K562 (cell line): ENCODE data around the gene ARNT2. TPM values are rescaled to one million over a fixed set of nuclear protein-coding genes. Genes with fewer than 3 reads are reported as not detected.

Experiments used
- ATAC-seq: fragments of 200-7000 bp; cut with Tn5 transposase; 3 replicates; pipeline ENCODE4 v1.9.1; 2020; ENCODE audit warnings: moderate library complexity
- BruUV-seq: library from RNA; stranded (reverse); fragments of 400-500 nt; replicated peaks from 2 replicates; lab custom pipeline; 2021; lab: Mats Ljungman, UMichigan
- CTCF ChIA-PET: fragments of 300-600 bp; formaldehyde crosslinking; extraction: SDS; loops from one replicate; lab custom pipeline; 2021; ENCODE audit warnings: low intra/inter-chr PET ratio; lab: Yijun Ruan, JAX
- POLR2A ChIA-PET: fragments of 300-600, 350-650 bp; sonication (Branson Sonifier 250); formaldehyde crosslinking; extraction: SDS; loops from one replicate; lab custom pipeline; 2021; ENCODE audit warnings: antibody characterized with exemption, inconsistent platforms; lab: Yijun Ruan, JAX
- DNase-seq, 4 experiments: peaks; one replicate each; pipeline versions ENCODE4 v3.0.0 to v3.0.0-alpha.2; 2011 to 2018; ENCODE audit warnings: low spot score in 3 of 4, mixed read lengths in 3 of 4; ENCODE audit errors: extremely low read depth in 1 of 4
- FAIRE-seq: peaks from 2 replicates; lab custom pipeline; 2011; peaks lifted over from hg19 to GRCh38; lab: Jason Lieb, UNC
- H2AFZ ChIP-seq: 2 replicates; pipeline ENCODE4 v1.6.0; 2011; ENCODE audit warnings: low read depth, low read length, control low read depth, inconsistent platforms
- H3K27ac ChIP-seq: fragments of 200-600 bp; 3 replicates; pipeline ENCODE4 v1.8.0; 2011; ENCODE audit warnings: low read depth, mild to moderate bottlenecking, control low read depth, inconsistent platforms, low read length, moderate library complexity, mixed read lengths; ENCODE audit errors: extremely low read depth
- H3K27me3 ChIP-seq, 2 experiments: fragments of 300-600 bp in 1 of 2; 2 replicates in 1 of 2; 3 replicates in 1 of 2; pipeline versions ENCODE4 v1.6.0 to v1.8.0; 2011; ENCODE audit warnings: inconsistent platforms in 2 of 2, low read length in 2 of 2, mild to moderate bottlenecking in 1 of 2, mixed read lengths in 1 of 2, moderate library complexity in 1 of 2; ENCODE audit not compliant: control insufficient read depth in 2 of 2, insufficient read depth in 2 of 2
- H3K36me3 ChIP-seq: fragments of 300-600 bp; 3 replicates; pipeline ENCODE4 v1.8.0; 2011; ENCODE audit warnings: mild to moderate bottlenecking, low read length, inconsistent platforms; ENCODE audit not compliant: control insufficient read depth, insufficient read depth
- H3K4me1 ChIP-seq, 2 experiments: fragments of 200-600 bp in 1 of 2; replicated peaks in 1 of 2; 2 replicates in 1 of 2; 3 replicates in 1 of 2; pipeline versions ENCODE4 v1.5.1 to v1.8.0; 2011; ENCODE audit warnings: inconsistent platforms in 2 of 2, low read length in 2 of 2, mild to moderate bottlenecking in 1 of 2, mixed read lengths in 1 of 2, moderate library complexity in 1 of 2; ENCODE audit not compliant: control insufficient read depth in 2 of 2, insufficient read depth in 2 of 2
- H3K4me2 ChIP-seq: 2 replicates; pipeline ENCODE4 v1.6.1; 2011; ENCODE audit warnings: low read length, control low read depth, inconsistent platforms, mixed read lengths; ENCODE audit not compliant: insufficient read depth
- H3K4me3 ChIP-seq: fragments of 200-600 bp; sonication (generic), shearing (Covaris generic); 2 replicates; pipeline ENCODE4 v1.5.1; 2016; ENCODE audit warnings: control low read depth, inconsistent platforms
- H3K79me2 ChIP-seq: fragments of 200-600 bp; 3 replicates; pipeline ENCODE4 v1.8.0; 2011; ENCODE audit warnings: low read length, inconsistent platforms; ENCODE audit not compliant: control insufficient read depth, insufficient read depth
- H3K9ac ChIP-seq, 2 experiments: 2 replicates each; pipeline versions ENCODE4 v1.6.0 to v1.6.1; 2011; ENCODE audit warnings: low read depth in 2 of 2, low read length in 2 of 2, control low read depth in 1 of 2, inconsistent platforms in 1 of 2, mild to moderate bottlenecking in 1 of 2, mixed read lengths in 1 of 2; ENCODE audit not compliant: insufficient read depth in 1 of 2
- H3K9me1 ChIP-seq: one replicate; pipeline ENCODE4 v1.6.0; 2011; ENCODE audit warnings: inconsistent platforms, mild to moderate bottlenecking, low read length, moderate library complexity; ENCODE audit not compliant: control insufficient read depth, insufficient read depth
- H3K9me3 ChIP-seq: replicated peaks from 2 replicates; pipeline ENCODE4 v1.5.1; 2011; ENCODE audit warnings: low read depth, low read length, inconsistent platforms; ENCODE audit not compliant: control insufficient read depth, insufficient read depth
- H4K20me1 ChIP-seq: replicated peaks from 2 replicates; pipeline ENCODE4 v1.6.1; 2011; ENCODE audit warnings: low read length, inconsistent platforms, mixed read lengths; ENCODE audit not compliant: control insufficient read depth, insufficient read depth
- HSF4 ChIP-seq: fragments of 250-450 bp; sonication (Bioruptor Pico); IDR thresholded peaks from 2 replicates; pipeline ENCODE4 v2.1.2; 2022; ENCODE audit warnings: mild to moderate bottlenecking, moderate library complexity, borderline replicate concordance
- NONO ChIP-seq, 2 experiments: fragments of 200-400 bp in 1 of 2; fragments of 450-650 bp in 1 of 2; formaldehyde crosslinking in 1 of 2; IDR thresholded peaks; 2 replicates each; pipeline ENCODE4 v1.6.1; 2017; ENCODE audit warnings: low read depth in 2 of 2, mild to moderate bottlenecking in 2 of 2, moderate library complexity in 2 of 2, low read length in 1 of 2
- ZNF134 ChIP-seq: fragments of 250-450 bp; sonication (Bioruptor Pico); conservative IDR thresholded peaks from 2 replicates; pipeline ENCODE4 v1.4.0; 2020
- WGBS: fragments of 100-300 bp; shearing (Covaris generic); methylation state at CpG from one replicate; pipeline ENCODE4 v1.1.6; 2016; ENCODE audit warnings: low coverage, mixed read lengths; ENCODE audit not compliant: insufficient coverage; ENCODE audit errors: missing lambda C conversion rate; 5-methylcytosine and 5-hydroxymethylcytosine counted together
- in situ Hi-C: fragments of 300-500 bp; cut with MboI; formaldehyde crosslinking; loops from 4 replicates; pipeline ENCODE4 v1.15.0; 2018; ENCODE audit warnings: inconsistent platforms, mixed read lengths
- intact Hi-C: fragments of 100-400 bp; cut with micrococcal nuclease; formaldehyde crosslinking; loops from 2 replicates; pipeline ENCODE4 v1.14.2; 2022
- polyA plus RNA-seq, 8 experiments: library from polyadenylated mRNA; depleted of rRNA in 4 of 8; stranded (reverse) in 5 of 8; unstranded in 3 of 8; fragments of >200 nt; fragmentation: Nextera tagmentation in 2 of 8; fragmentation: Illumina TruSeq in 1 of 8; extraction: Ambion mirVana in 2 of 8; extraction: Trizol in 1 of 8; gene quantifications; 2 replicates each; pipeline versions ENCODE4 v1.2.1 to v1.2.3, GENCODE V29; 2011 to 2014; ENCODE audit warnings: inconsistent platforms in 1 of 8, missing spikeins in 1 of 8
- total RNA-seq, 7 experiments: library from RNA; depleted of rRNA in 6 of 7; stranded (reverse); fragments of >200 nt in 6 of 7; fragmentation: Illumina TruSeq in 2 of 7; extraction: Trizol in 2 of 7; gene quantifications; 2 replicates each; pipeline versions ENCODE4 v1.2.1 to v1.2.3, GENCODE V29; 2011 to 2021; ENCODE audit warnings: low replicate concordance in 1 of 7
- TF ChIP-seq, protein P1 (sequence below): fragments of 250-450 bp; sonication (Bioruptor Pico); IDR thresholded peaks from 2 replicates; pipeline ENCODE4 v1.4.0; 2020; ENCODE audit warnings: mild to moderate bottlenecking, moderate library complexity

ARNT2 gene
- total and polyA plus RNA-seq, 9 of the 15 experiments (the other 6 are each of a cell fraction or from before 2014, with no cell fraction given), result 0.01 TPM; not detected in 8

DNA sequence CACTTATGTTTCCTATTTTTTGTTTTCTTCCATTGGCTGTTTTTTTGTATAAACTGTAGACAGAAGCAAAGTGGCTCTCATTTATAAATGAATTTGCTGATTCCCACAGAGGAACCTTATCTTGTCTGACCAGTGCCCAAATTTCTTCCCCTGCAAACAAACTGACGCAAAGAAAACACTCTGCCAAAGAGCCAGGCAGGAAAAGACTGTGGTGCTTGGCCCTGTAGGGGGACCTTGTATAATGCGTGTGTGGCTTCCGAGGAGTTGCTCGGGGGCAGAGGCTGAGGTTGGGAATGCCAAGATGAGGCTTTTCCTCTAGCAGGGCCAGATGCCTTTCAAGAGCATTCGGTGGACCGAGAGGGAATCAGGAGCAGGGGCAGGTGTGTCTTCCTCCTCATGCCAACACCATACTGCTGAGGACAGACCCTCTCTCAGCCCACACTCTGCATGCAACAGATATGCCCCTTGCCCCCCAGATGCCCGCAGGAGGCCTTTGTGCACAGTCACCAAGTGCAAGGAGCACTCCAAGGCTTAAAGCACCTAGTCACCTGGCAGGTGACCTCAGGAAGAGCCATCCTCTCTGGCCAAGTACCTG lies 186.7 kb downstream of the ARNT2 start (continued):
- TF ChIP-seq ZNF134 (CRISPR knock-in tag), result no peak
- TF ChIP-seq, all 486 proteins: peak for 0

DNA sequence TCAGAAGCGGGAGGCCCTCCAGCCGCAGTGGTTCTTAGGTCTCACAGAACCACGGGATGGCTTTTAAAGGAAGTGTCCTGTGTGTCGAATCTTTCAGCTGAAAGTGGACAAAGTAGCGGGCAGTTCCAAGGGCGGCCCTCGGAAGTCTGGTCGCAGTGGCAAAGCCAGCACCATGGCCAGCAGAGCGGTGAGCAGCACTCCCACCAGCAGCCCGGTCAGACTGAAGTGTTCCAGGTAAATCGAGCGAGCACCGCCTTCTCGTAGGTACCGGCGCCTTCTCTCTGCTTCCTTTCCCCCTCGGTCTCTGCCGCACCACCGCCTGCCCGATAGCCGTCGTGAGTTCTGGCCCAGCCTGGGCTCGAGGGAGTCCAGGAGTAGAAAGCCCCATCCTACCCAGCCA lies 187.3 kb downstream of the ARNT2 start:
- CTCF ChIA-PET, result no interaction called here
- H3K36me3 ChIP-seq, result no peaks in the 10 kb centered on the region
- FAIRE-seq (no peak), DNase-seq (no peak), ATAC-seq (no peak)
- POLR2A ChIA-PET, result no interaction called here
- no peak overlapping the region for H3K4me2 ChIP-seq
- intact Hi-C loops, result no loop called here
- H3K9me1 ChIP-seq, result no peaks in the 10 kb centered on the region
- H3K4me1 ChIP-seq, result no peaks in the 10 kb centered on the region
- no TSS peak for BruUV-seq
- H3K27me3 ChIP-seq, result peaks cover 5 to 45% of the 10 kb centered on the region in 2 experiments; a peak in 3 of 5 replicates
- WGBS, result under 1% methylated on average over 22 of the region's 23 CpGs
- H3K79me2 ChIP-seq, result no peaks in the 10 kb centered on the region
- no peak overlapping the region for H3K27ac ChIP-seq
- in situ Hi-C loops, result no loop called here
- no peaks in the 10 kb centered on the region; the same call in 1 of the 2 replicates for H4K20me1 ChIP-seq
- TF ChIP-seq HSF4 (no peak), NONO (IDR thresholded peaks at IDR 0.05; ENCODE audit: low read depth in 2 of 2, low read length in 1 of 2) (no peak)
- TF ChIP-seq, protein P1, sequence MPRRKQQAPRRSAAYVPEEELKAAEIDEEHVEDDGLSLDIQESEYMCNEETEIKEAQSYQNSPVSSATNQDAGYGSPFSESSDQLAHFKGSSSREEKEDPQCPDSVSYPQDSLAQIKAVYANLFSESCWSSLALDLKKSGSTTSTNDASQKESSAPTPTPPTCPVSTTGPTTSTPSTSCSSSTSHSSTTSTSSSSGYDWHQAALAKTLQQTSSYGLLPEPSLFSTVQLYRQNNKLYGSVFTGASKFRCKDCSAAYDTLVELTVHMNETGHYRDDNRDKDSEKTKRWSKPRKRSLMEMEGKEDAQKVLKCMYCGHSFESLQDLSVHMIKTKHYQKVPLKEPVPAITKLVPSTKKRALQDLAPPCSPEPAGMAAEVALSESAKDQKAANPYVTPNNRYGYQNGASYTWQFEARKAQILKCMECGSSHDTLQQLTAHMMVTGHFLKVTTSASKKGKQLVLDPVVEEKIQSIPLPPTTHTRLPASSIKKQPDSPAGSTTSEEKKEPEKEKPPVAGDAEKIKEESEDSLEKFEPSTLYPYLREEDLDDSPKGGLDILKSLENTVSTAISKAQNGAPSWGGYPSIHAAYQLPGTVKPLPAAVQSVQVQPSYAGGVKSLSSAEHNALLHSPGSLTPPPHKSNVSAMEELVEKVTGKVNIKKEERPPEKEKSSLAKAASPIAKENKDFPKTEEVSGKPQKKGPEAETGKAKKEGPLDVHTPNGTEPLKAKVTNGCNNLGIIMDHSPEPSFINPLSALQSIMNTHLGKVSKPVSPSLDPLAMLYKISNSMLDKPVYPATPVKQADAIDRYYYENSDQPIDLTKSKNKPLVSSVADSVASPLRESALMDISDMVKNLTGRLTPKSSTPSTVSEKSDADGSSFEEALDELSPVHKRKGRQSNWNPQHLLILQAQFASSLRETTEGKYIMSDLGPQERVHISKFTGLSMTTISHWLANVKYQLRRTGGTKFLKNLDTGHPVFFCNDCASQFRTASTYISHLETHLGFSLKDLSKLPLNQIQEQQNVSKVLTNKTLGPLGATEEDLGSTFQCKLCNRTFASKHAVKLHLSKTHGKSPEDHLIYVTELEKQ, result no peak
- TF ChIP-seq, all 486 proteins: peak for 0
- no peaks in the 10 kb centered on the region for H3K9me3 ChIP-seq
- H3K9ac ChIP-seq, result no peak overlapping the region
- no peak overlapping the region for H2AFZ ChIP-seq
- H3K4me3 ChIP-seq, result no peak overlapping the region
